ENCODE data around the gene TSHZ1.

The TSHZ1 gene

GRCh38 chr18:75215663-75216062 lies 5.1 kb downstream of the TSHZ1 start:
- TF ChIP-seq FOXP2 (optimal IDR thresholded peaks at IDR 0.05; ENCODE audit: borderline replicate concordance, extremely low read depth, extremely low read length, insufficient read depth) (no peak), REST (IDR thresholded peaks at IDR 0.05; ENCODE audit: insufficient read depth in 1 of 2, low read depth in 2 of 2, low read length in 2 of 2) (no peak), POLR2AphosphoS5 (IDR thresholded peaks at IDR 0.05; ENCODE audit: low read depth, low read length) (no peak), SIN3A (IDR thresholded peaks at IDR 0.05; ENCODE audit: borderline replicate concordance, insufficient read depth, low read length) (no peak), TAF1 (IDR thresholded peaks at IDR 0.05; ENCODE audit: borderline replicate concordance, insufficient read depth, low read length) (no peak)

- TF ChIP-seq TAF1 (IDR thresholded peaks at IDR 0.05; ENCODE audit: borderline replicate concordance, insufficient read depth, low read length) (no peak), REST (IDR thresholded peaks at IDR 0.05; ENCODE audit: insufficient read depth in 1 of 2, low read depth in 2 of 2, low read length in 2 of 2) (no peak), SIN3A (IDR thresholded peaks at IDR 0.05; ENCODE audit: borderline replicate concordance, insufficient read depth, low read length) (no peak), POLR2AphosphoS5 (IDR thresholded peaks at IDR 0.05; ENCODE audit: low read depth, low read length) (no peak), FOXP2 (optimal IDR thresholded peaks at IDR 0.05; ENCODE audit: borderline replicate concordance, extremely low read depth, extremely low read length, insufficient read depth) (no peak)
Observed at GRCh38 chr18:75216212-75216910, 5.8 kb downstream of the TSHZ1 start.

- no peak for TF ChIP-seq POLR2AphosphoS5 (IDR thresholded peaks at IDR 0.05; ENCODE audit: low read depth, low read length)
- TF ChIP-seq REST (IDR thresholded peaks at IDR 0.05; ENCODE audit: insufficient read depth in 1 of 2, low read depth in 2 of 2, low read length in 2 of 2), result no peak
- no peak for TF ChIP-seq TAF1 (IDR thresholded peaks at IDR 0.05; ENCODE audit: borderline replicate concordance, insufficient read depth, low read length)
- TF ChIP-seq FOXP2 (optimal IDR thresholded peaks at IDR 0.05; ENCODE audit: borderline replicate concordance, extremely low read depth, extremely low read length, insufficient read depth), result no peak
- no peak for TF ChIP-seq SIN3A (IDR thresholded peaks at IDR 0.05; ENCODE audit: borderline replicate concordance, insufficient read depth, low read length)
Observed at GRCh38 chr18:75216911-75217689, 6.5 kb downstream of the TSHZ1 start.

- no peak for TF ChIP-seq FOXP2 (optimal IDR thresholded peaks at IDR 0.05; ENCODE audit: borderline replicate concordance, extremely low read depth, extremely low read length, insufficient read depth)
- no peak for TF ChIP-seq POLR2AphosphoS5 (IDR thresholded peaks at IDR 0.05; ENCODE audit: low read depth, low read length)
- no peak for TF ChIP-seq REST (IDR thresholded peaks at IDR 0.05; ENCODE audit: insufficient read depth in 1 of 2, low read depth in 2 of 2, low read length in 2 of 2)
- no peak for TF ChIP-seq SIN3A (IDR thresholded peaks at IDR 0.05; ENCODE audit: borderline replicate concordance, insufficient read depth, low read length)
- TF ChIP-seq TAF1 (IDR thresholded peaks at IDR 0.05; ENCODE audit: borderline replicate concordance, insufficient read depth, low read length), result no peak
Observed at GRCh38 chr18:75218065-75218923, 7.7 kb downstream of the TSHZ1 start.
